H1 (cell line): ENCODE results near the gene TTF1. TPM values are rescaled to one million over a fixed set of nuclear protein-coding genes. Genes with fewer than 3 reads are reported as not detected.

Experiments used
- CTCF ChIA-PET: fragments of 300-600 bp; sonication (Branson Sonifier 250); formaldehyde crosslinking; loops from one replicate; lab custom pipeline; 2021; ENCODE audit not compliant: partially characterized antibody; lab: Charles Lee
- POLR2A ChIA-PET: fragments of 300-600 bp; sonication (Branson Sonifier 250); formaldehyde crosslinking; loops from one replicate; lab custom pipeline; 2021; ENCODE audit warnings: inconsistent platforms; ENCODE audit not compliant: partially characterized antibody; lab: Charles Lee
- DNase-seq, 2 experiments: peaks; one replicate each; pipeline versions ENCODE4 v3.0.0 to v3.0.0-alpha.2; 2010 to 2022; ENCODE audit warnings: low spot score in 2 of 2, low read depth in 1 of 2, mixed read lengths in 1 of 2
- FAIRE-seq: peaks from 2 replicates; lab custom pipeline; 2011; peaks lifted over from hg19 to GRCh38; lab: Jason Lieb, UNC
- H2AFZ ChIP-seq: 2 replicates; pipeline ENCODE4 v1.8.1; 2012; ENCODE audit warnings: low read length, inconsistent platforms
- H2AK5ac ChIP-seq: 2 replicates; pipeline ENCODE4 v1.6.1; 2013; ENCODE audit warnings: low read depth, low read length
- H2BK120ac ChIP-seq: replicated peaks from 2 replicates; pipeline ENCODE3; 2013; ENCODE audit warnings: low read depth, low read length, inconsistent platforms
- H2BK12ac ChIP-seq: 2 replicates; pipeline ENCODE4 v1.6.1; 2013; ENCODE audit warnings: low read depth, low read length
- H2BK15ac ChIP-seq: 2 replicates; pipeline ENCODE4 v1.6.1; 2013; ENCODE audit warnings: low read length
- H2BK20ac ChIP-seq: 2 replicates; pipeline ENCODE4 v1.6.1; 2013; ENCODE audit warnings: low read length
- H2BK5ac ChIP-seq: 2 replicates; pipeline ENCODE4 v1.6.1; 2013; ENCODE audit warnings: low read depth, low read length
- H3K14ac ChIP-seq: 2 replicates; pipeline ENCODE4 v1.6.1; 2013; ENCODE audit warnings: inconsistent platforms; ENCODE audit not compliant: insufficient read length
- H3K18ac ChIP-seq: 2 replicates; pipeline ENCODE4 v1.6.1; 2013; ENCODE audit warnings: low read length; ENCODE audit errors: extremely low read depth
- H3K23ac ChIP-seq: 2 replicates; pipeline ENCODE4 v1.6.1; 2013; ENCODE audit warnings: inconsistent platforms; ENCODE audit not compliant: insufficient read length
- H3K23me2 ChIP-seq: 2 replicates; pipeline ENCODE4 v1.6.1; 2013; ENCODE audit warnings: low read depth, low read length
- H3K27ac ChIP-seq: 2 replicates; pipeline ENCODE4 v1.6.1; 2011; ENCODE audit warnings: low read depth, low read length, inconsistent platforms
- H3K27me3 ChIP-seq, 4 experiments: replicated peaks in 1 of 4; 1 replicate in 1 of 4; 2 replicates in 3 of 4; pipeline versions ENCODE4 v1.6.1 to v1.8.1; 2011 to 2013; ENCODE audit warnings: low read length in 3 of 4, mild to moderate bottlenecking in 3 of 4, inconsistent platforms in 2 of 4, mixed read lengths in 2 of 4, moderate library complexity in 1 of 4; ENCODE audit not compliant: control insufficient read depth in 3 of 4, insufficient read depth in 3 of 4; ENCODE audit errors: extremely low read depth in 1 of 4
- H3K36me3 ChIP-seq, 4 experiments: 2 replicates each; pipeline versions ENCODE4 v1.6.1 to v1.8.1; 2011 to 2013; ENCODE audit warnings: mild to moderate bottlenecking in 4 of 4, low read length in 3 of 4, moderate library complexity in 2 of 4, control low read depth in 1 of 4, inconsistent platforms in 1 of 4; ENCODE audit not compliant: insufficient read depth in 4 of 4, control insufficient read depth in 2 of 4
- H3K4ac ChIP-seq: replicated peaks from 2 replicates; pipeline ENCODE3; 2013; ENCODE audit warnings: low read length, low read depth, mixed read lengths, inconsistent platforms; ENCODE audit not compliant: insufficient read length
- H3K4me1 ChIP-seq, 4 experiments: replicated peaks in 1 of 4; 1 replicate in 1 of 4; 2 replicates in 3 of 4; pipeline versions ENCODE4 v1.6.1 to v1.8.1; 2011 to 2013; ENCODE audit warnings: low read length in 3 of 4, inconsistent platforms in 2 of 4, mixed read lengths in 1 of 4; ENCODE audit not compliant: insufficient read depth in 4 of 4, control insufficient read depth in 3 of 4
- H3K4me2 ChIP-seq, 2 experiments: 2 replicates each; pipeline versions ENCODE4 v1.6.1 to v1.8.1; 2011 to 2013; ENCODE audit warnings: low read depth in 2 of 2, low read length in 2 of 2, control low read depth in 1 of 2, inconsistent platforms in 1 of 2, mild to moderate bottlenecking in 1 of 2; ENCODE audit not compliant: insufficient read depth in 1 of 2
- H3K4me3 ChIP-seq, 4 experiments: fragments of 200-600, 300-600 bp in 1 of 4; sonication (generic), shearing (Covaris generic), sonication (Bioruptor Twin) in 1 of 4; 2 replicates each; pipeline versions ENCODE4 v1.5.1 to v1.8.1; 2011 to 2016; ENCODE audit warnings: low read length in 4 of 4, low read depth in 3 of 4, control low read depth in 2 of 4, inconsistent platforms in 2 of 4, mild to moderate bottlenecking in 2 of 4, mixed read lengths in 1 of 4, moderate library complexity in 1 of 4; ENCODE audit not compliant: insufficient read depth in 2 of 4; ENCODE audit errors: extremely low read depth in 1 of 4
- H3K56ac ChIP-seq: replicated peaks from 2 replicates; pipeline ENCODE3; 2013; ENCODE audit warnings: low read depth, mild to moderate bottlenecking, mixed read lengths, low read length, inconsistent platforms; ENCODE audit not compliant: insufficient read length
- H3K79me1 ChIP-seq: 2 replicates; pipeline ENCODE4 v1.6.1; 2013; ENCODE audit warnings: low read depth, low read length, control low read depth
- H3K79me2 ChIP-seq, 2 experiments: 2 replicates each; pipeline versions ENCODE4 v1.6.1 to v1.8.1; 2012 to 2013; ENCODE audit warnings: low read length in 2 of 2, mild to moderate bottlenecking in 2 of 2, inconsistent platforms in 1 of 2; ENCODE audit not compliant: insufficient read depth in 2 of 2, control insufficient read depth in 1 of 2
- H3K9ac ChIP-seq, 4 experiments: replicated peaks in 1 of 4; 1 replicate in 1 of 4; 2 replicates in 3 of 4; pipeline versions ENCODE4 v1.6.1 to v1.8.1; 2011 to 2013; ENCODE audit warnings: low read depth in 3 of 4, low read length in 3 of 4, control low read depth in 2 of 4, mild to moderate bottlenecking in 2 of 4, moderate library complexity in 2 of 4, inconsistent platforms in 1 of 4; ENCODE audit errors: extremely low read depth in 1 of 4
- H3K9me3 ChIP-seq, 2 experiments: 2 replicates each; pipeline versions ENCODE4 v1.6.1 to v1.8.1; 2012 to 2013; ENCODE audit warnings: mild to moderate bottlenecking in 2 of 2, moderate library complexity in 2 of 2, control low read depth in 1 of 2, inconsistent platforms in 1 of 2, low read depth in 1 of 2, low read length in 1 of 2, mixed read lengths in 1 of 2; ENCODE audit not compliant: insufficient read depth in 2 of 2
- H4K20me1 ChIP-seq, 2 experiments: replicated peaks in 1 of 2; 2 replicates each; pipeline versions ENCODE3 to v1.8.1; 2011 to 2013; ENCODE audit warnings: inconsistent platforms in 2 of 2, low read length in 2 of 2, mild to moderate bottlenecking in 1 of 2; ENCODE audit not compliant: insufficient read depth in 2 of 2, control insufficient read depth in 1 of 2
- H4K5ac ChIP-seq: 2 replicates; pipeline ENCODE4 v1.6.1; 2013; ENCODE audit warnings: low read length, low read depth, mixed read lengths, inconsistent platforms; ENCODE audit not compliant: insufficient read length
- H4K8ac ChIP-seq: 2 replicates; pipeline ENCODE4 v1.8.0; 2013; ENCODE audit warnings: mild to moderate bottlenecking, moderate library complexity, low read length, inconsistent platforms; ENCODE audit not compliant: insufficient read depth; ENCODE audit errors: extremely low read depth
- H4K91ac ChIP-seq: replicated peaks from 2 replicates; pipeline ENCODE3; 2013; ENCODE audit warnings: low read length, mixed read lengths, inconsistent platforms; ENCODE audit not compliant: insufficient read length
- CREB1 ChIP-seq: IDR thresholded peaks from 2 replicates; pipeline ENCODE4 v1.6.1; 2012; ENCODE audit warnings: inconsistent platforms
- EGR1 ChIP-seq: IDR thresholded peaks from 2 replicates; pipeline ENCODE4 v1.6.1; 2011; ENCODE audit warnings: low read depth, low read length, borderline replicate concordance
- KDM4A ChIP-seq: IDR thresholded peaks from one replicate; pipeline ENCODE4 v1.7.1; 2012; ENCODE audit warnings: low read depth, mild to moderate bottlenecking, moderate library complexity, low read length, inconsistent platforms; ENCODE audit not compliant: severe bottlenecking
- KDM5A ChIP-seq: fragments of 200-600 bp; IDR thresholded peaks from 2 replicates; pipeline ENCODE4 v1.7.1; 2012; ENCODE audit warnings: mild to moderate bottlenecking, low read length, inconsistent platforms, mixed read lengths
- MAFK ChIP-seq: IDR thresholded peaks from 2 replicates; pipeline ENCODE4 v1.6.1; 2012; ENCODE audit warnings: low read depth, mild to moderate bottlenecking, improper control_type of control experiment, low read length
- POLR2A ChIP-seq, 2 experiments: IDR thresholded peaks; 1 replicate in 1 of 2; 2 replicates in 1 of 2; pipeline ENCODE4 v1.6.1; 2011; ENCODE audit warnings: low read depth in 2 of 2, low read length in 2 of 2, mild to moderate bottlenecking in 2 of 2; ENCODE audit errors: control extremely low read depth in 1 of 2
- POU5F1 ChIP-seq: IDR thresholded peaks from 2 replicates; pipeline ENCODE4 v1.6.1; 2011; ENCODE audit warnings: low read depth, mild to moderate bottlenecking, low read length, moderate library complexity
- RXRA ChIP-seq: IDR thresholded peaks from 2 replicates; pipeline ENCODE4 v1.6.1; 2011; ENCODE audit warnings: low read depth, mild to moderate bottlenecking, low read length, moderate library complexity; ENCODE audit not compliant: insufficient read depth
- SIRT6 ChIP-seq: IDR thresholded peaks from one replicate; pipeline ENCODE4 v1.7.1; 2012; ENCODE audit warnings: low read length, inconsistent platforms
- TEAD4 ChIP-seq: IDR thresholded peaks from 2 replicates; pipeline ENCODE4 v1.6.1; 2012; ENCODE audit warnings: low read depth, low read length, inconsistent platforms, mixed read lengths
- YY1 ChIP-seq: IDR thresholded peaks from 2 replicates; pipeline ENCODE4 v1.6.1; 2011; ENCODE audit warnings: low read depth, mild to moderate bottlenecking, low read length
- WGBS, 2 experiments: shearing (Covaris generic) in 1 of 2; methylation state at CpG; one replicate each; pipeline versions ENCODE4 v1.1.6 to v1.1.7; 2013 to 2015; ENCODE audit warnings: low lambda C conversion rate in 2 of 2, mixed read lengths in 2 of 2, inconsistent platforms in 1 of 2, low coverage in 1 of 2, missing lambda C conversion rate in 1 of 2; ENCODE audit not compliant: insufficient replicate concordance in 2 of 2, insufficient coverage in 1 of 2, insufficient read length in 1 of 2; ENCODE audit errors: extremely low coverage in 1 of 2, missing lambda C conversion rate in 1 of 2; 5-methylcytosine and 5-hydroxymethylcytosine counted together
- polyA plus RNA-seq, 7 experiments: library from polyadenylated mRNA; depleted of rRNA in 3 of 7; stranded (reverse) in 5 of 7; unstranded in 2 of 7; fragments of >200 nt in 5 of 7; fragments of 200-250 nt in 2 of 7; gene quantifications; 1 replicate in 5 of 7; 2 replicates in 1 of 7; 4 replicates in 1 of 7; pipeline versions ENCODE4 v1.2.1 to v1.2.3, GENCODE V29; 2011 to 2013; ENCODE audit warnings: missing spikeins in 2 of 7, mixed read lengths in 2 of 7
- total RNA-seq: library from RNA; stranded (reverse); fragmentation: NEBNext Ultra II Directional; extraction: Animal tissue kit (Norgen Biotek cat#: 25700); gene quantifications from 2 replicates; pipeline ENCODE4 v1.2.1, GENCODE V29; 2021
- TF ChIP-seq, protein P1 (sequence below): IDR thresholded peaks from 2 replicates; pipeline ENCODE4 v1.6.1; 2011; ENCODE audit warnings: low read depth, mild to moderate bottlenecking, low read length; ENCODE audit not compliant: insufficient read depth

The TTF1 gene
- total and polyA plus RNA-seq, 2 of the 8 experiments (the other 6 are each of a cell fraction or from before 2014, with no cell fraction given), result 7.8 to 22.2 TPM

- no peak overlapping the region for H2BK20ac ChIP-seq
- no peaks in the 10 kb centered on the region for H3K27me3 ChIP-seq
- no peaks in the 10 kb centered on the region for H3K79me1 ChIP-seq
- H3K18ac ChIP-seq, result no peak overlapping the region
- H2AK5ac ChIP-seq, result no peak overlapping the region
- H4K8ac ChIP-seq, result no peak overlapping the region
- FAIRE-seq, result no peak
- H3K23ac ChIP-seq, result no peak overlapping the region
- H4K5ac ChIP-seq, result no peak overlapping the region
- H3K56ac ChIP-seq, result no peak overlapping the region
- H3K4ac ChIP-seq, result no peak overlapping the region
- TF ChIP-seq RXRA, result no peak
- no peak for TF ChIP-seq MAFK
- no peak for TF ChIP-seq SIRT6
- TF ChIP-seq CREB1, result no peak
- TF ChIP-seq YY1, result no peak
- TF ChIP-seq, protein P1, sequence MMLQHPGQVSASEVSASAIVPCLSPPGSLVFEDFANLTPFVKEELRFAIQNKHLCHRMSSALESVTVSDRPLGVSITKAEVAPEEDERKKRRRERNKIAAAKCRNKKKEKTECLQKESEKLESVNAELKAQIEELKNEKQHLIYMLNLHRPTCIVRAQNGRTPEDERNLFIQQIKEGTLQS, result no peak
- no peak for TF ChIP-seq KDM5A
- TF ChIP-seq TEAD4, result no peak
- no peak for TF ChIP-seq KDM4A
- TF ChIP-seq POLR2A (IDR thresholded peaks at IDR 0.05; ENCODE audit: control extremely low read depth in 1 of 2, low read depth in 2 of 2, low read length in 2 of 2), result no peak
- no peak for TF ChIP-seq EGR1
- no peak for TF ChIP-seq POU5F1
- no peak overlapping the region for H3K27ac ChIP-seq
- no peak overlapping the region for H3K14ac ChIP-seq
- no peaks in the 10 kb centered on the region for H3K79me2 ChIP-seq
- no peak overlapping the region for H2AFZ ChIP-seq
- WGBS, 2 experiments, result 97% methylated on average over 4 of the region's 4 CpGs; no CpG with 5 or more reads in 1 of the 2 experiments
- POLR2A ChIA-PET, result no interaction called here
- CTCF ChIA-PET, result no interaction called here
- H2BK5ac ChIP-seq, result no peak overlapping the region
- H4K20me1 ChIP-seq, result no peaks in the 10 kb centered on the region
- H4K91ac ChIP-seq, result no peak overlapping the region
- H2BK120ac ChIP-seq, result no peak overlapping the region
- no peak overlapping the region for H2BK12ac ChIP-seq
- no peak overlapping the region for H3K9ac ChIP-seq
- H3K23me2 ChIP-seq, result no peaks in the 10 kb centered on the region
- no peak for DNase-seq
- no peak overlapping the region for H3K4me3 ChIP-seq
- no peak overlapping the region for H2BK15ac ChIP-seq
- H3K4me2 ChIP-seq, result no peak overlapping the region
- no peaks in the 10 kb centered on the region for H3K9me3 ChIP-seq
- H3K4me1 ChIP-seq, result no peaks in the 10 kb centered on the region
- H3K36me3 ChIP-seq, result no peaks in the 10 kb centered on the region
These were observed 37.2 kb downstream of the TTF1 start for GRCh38 chr9:132369421-132369820.
